B cell (primary cell): ENCODE measurements around the gene SP6. TPM values are rescaled to one million over a fixed set of nuclear protein-coding genes. Genes with fewer than 3 reads are reported as not detected.

Source experiments
- ATAC-seq: fragments of 200-7000 bp; cut with Tn5 transposase; one replicate; pipeline ENCODE4 v1.10.0; 2021; ENCODE audit warnings: low read depth, mild to moderate bottlenecking, moderate number of reproducible peaks, moderate library complexity
- CTCF ChIA-PET: fragments of 350-600 bp; sonication (Branson Sonifier 250); formaldehyde crosslinking; loops from one replicate; lab custom pipeline; 2021; ENCODE audit warnings: antibody characterized with exemption, inconsistent platforms; lab: Charles Lee
- POLR2A ChIA-PET: fragments of 350-600 bp; sonication (Branson Sonifier 250); formaldehyde crosslinking; loops from one replicate; lab custom pipeline; 2021; ENCODE audit warnings: antibody characterized with exemption; lab: Charles Lee
- DNase-seq: peaks from one replicate; pipeline ENCODE4 v3.0.0; 2013
- H2AFZ ChIP-seq: 2 replicates; pipeline ENCODE4 v1.6.1; 2012; ENCODE audit warnings: mild to moderate bottlenecking, low read depth, low read length; ENCODE audit not compliant: insufficient read depth, poor library complexity, severe bottlenecking
- H3K27ac ChIP-seq, 2 donors: 1 replicate in 1 of 2; 2 replicates in 1 of 2; pipeline ENCODE4 v1.5.1; 2012 to 2013; ENCODE audit warnings: low read length in 2 of 2, mild to moderate bottlenecking in 2 of 2, moderate library complexity in 1 of 2
- H3K27me3 ChIP-seq, 4 experiments: fragments of 200-600 bp in 1 of 4; sonication (generic) in 1 of 4; replicated peaks in 1 of 4; 1 replicate in 2 of 4; 2 replicates in 2 of 4; pipeline versions ENCODE4 v1.6.1 to v1.7.0; 2013 to 2016; ENCODE audit warnings: low read length in 3 of 4, mild to moderate bottlenecking in 2 of 4, mixed read lengths in 1 of 4, moderate library complexity in 1 of 4; ENCODE audit not compliant: insufficient read depth in 4 of 4, control insufficient read depth in 3 of 4; ENCODE audit errors: control extremely low read depth in 1 of 4
- H3K36me3 ChIP-seq, 2 experiments: replicated peaks in 1 of 2; 1 replicate in 1 of 2; 2 replicates in 1 of 2; pipeline versions ENCODE4 v1.6.1 to v1.7.1; 2013; ENCODE audit warnings: low read length in 1 of 2; ENCODE audit not compliant: insufficient read depth in 2 of 2, control insufficient read depth in 1 of 2; ENCODE audit errors: control extremely low read depth in 1 of 2, extremely low read depth in 1 of 2
- H3K4me1 ChIP-seq, 2 donors: fragments of 200-600 bp in 1 of 2; sonication (generic) in 1 of 2; 1 replicate in 1 of 2; 2 replicates in 1 of 2; pipeline versions ENCODE4 v1.5.1 to v1.6.1; 2013 to 2017; ENCODE audit warnings: low read length in 2 of 2; ENCODE audit not compliant: control insufficient read depth in 2 of 2, insufficient read depth in 2 of 2
- H3K4me2 ChIP-seq: replicated peaks from 2 replicates; pipeline ENCODE3; 2012; ENCODE audit warnings: mild to moderate bottlenecking, low read depth, low read length; ENCODE audit not compliant: poor library complexity, severe bottlenecking
- H3K4me3 ChIP-seq, 5 experiments: fragments of 200-600 bp in 1 of 5; sonication (generic) in 1 of 5; 1 replicate in 3 of 5; 2 replicates in 2 of 5; pipeline versions ENCODE4 v1.5.1 to v1.7.0; 2011 to 2016; ENCODE audit warnings: low read length in 4 of 5, mild to moderate bottlenecking in 4 of 5, low read depth in 2 of 5, control low read depth in 1 of 5, moderate library complexity in 1 of 5; ENCODE audit not compliant: insufficient read depth in 1 of 5; ENCODE audit errors: control extremely low read depth in 1 of 5, extremely low read depth in 1 of 5
- H3K79me2 ChIP-seq: fragments of 200-600 bp; sonication (generic); one replicate; pipeline ENCODE4 v1.6.0; 2016; ENCODE audit warnings: low read length; ENCODE audit not compliant: control insufficient read depth, insufficient read depth
- H3K9ac ChIP-seq: fragments of 200-600 bp; sonication (generic); 2 replicates; pipeline ENCODE4 v1.6.1; 2017; ENCODE audit warnings: mild to moderate bottlenecking, low read length, moderate library complexity
- H3K9me3 ChIP-seq, 3 donors: one replicate each; pipeline versions ENCODE4 v1.6.1 to v1.7.1; 2013; ENCODE audit warnings: low read length in 2 of 3; ENCODE audit not compliant: control insufficient read depth in 2 of 3, insufficient read depth in 1 of 3; ENCODE audit errors: control extremely low read depth in 1 of 3
- H4K20me1 ChIP-seq: 2 replicates; pipeline ENCODE4 v1.6.0; 2012; ENCODE audit warnings: mild to moderate bottlenecking, low read length; ENCODE audit not compliant: insufficient read depth, control insufficient read depth, poor library complexity, severe bottlenecking
- H3K27ac Mint-ChIP-seq: one replicate; pipeline ENCODE4 v1.8.0; 2021; ENCODE audit warnings: mixed read lengths
- H3K27me3 Mint-ChIP-seq: one replicate; pipeline ENCODE4 v1.8.0; 2021; ENCODE audit warnings: mixed read lengths
- H3K4me1 Mint-ChIP-seq: one replicate; pipeline ENCODE4 v1.8.0; 2021; ENCODE audit warnings: mixed read lengths
- H3K4me3 Mint-ChIP-seq: one replicate; pipeline ENCODE4 v1.8.0; 2021; ENCODE audit warnings: mixed read lengths
- H3K9me3 Mint-ChIP-seq: one replicate; pipeline ENCODE4 v1.8.0; 2022; ENCODE audit warnings: mixed read lengths; ENCODE audit not compliant: insufficient read depth
- CTCF ChIP-seq: fragments of 200-600 bp; IDR thresholded peaks from one replicate; pipeline ENCODE4 v1.8.0; 2022; ENCODE audit warnings: antibody characterized with exemption, mild to moderate bottlenecking
- EZH2 ChIP-seq: IDR thresholded peaks from 2 replicates; pipeline ENCODE4 v1.6.1; 2012; ENCODE audit warnings: borderline replicate concordance, low read depth, mild to moderate bottlenecking, moderate library complexity, low read length; ENCODE audit not compliant: insufficient read depth, poor library complexity, severe bottlenecking
- WGBS: methylation state at CpG from one replicate; pipeline ENCODE4 v1.1.5; 2013; ENCODE audit warnings: missing lambda C conversion rate; ENCODE audit not compliant: insufficient coverage; 5-methylcytosine and 5-hydroxymethylcytosine counted together
- intact Hi-C: fragments of 100-400 bp; cut with micrococcal nuclease; formaldehyde crosslinking; loops from one replicate; pipeline ENCODE4 v1.10.0; 2022
- polyA plus RNA-seq: library from polyadenylated mRNA; depleted of rRNA; stranded (reverse); fragments of >200 nt; gene quantifications from 2 replicates; pipeline ENCODE4 v1.2.3, GENCODE V29; 2012
- total RNA-seq, 2 donors: library from RNA; stranded (reverse); fragments of 120-200 nt in 1 of 2; gene quantifications; 1 replicate in 1 of 2; 2 replicates in 1 of 2; pipeline versions ENCODE4 v1.2.3 to v1.2.4, GENCODE V29; 2013 to 2022

Gene SP6
- total and polyA plus RNA-seq, 2 donors (not counting 1 experiment from before 2014, with no cell fraction given), result 0.04 TPM; not detected in 1

DNA sequence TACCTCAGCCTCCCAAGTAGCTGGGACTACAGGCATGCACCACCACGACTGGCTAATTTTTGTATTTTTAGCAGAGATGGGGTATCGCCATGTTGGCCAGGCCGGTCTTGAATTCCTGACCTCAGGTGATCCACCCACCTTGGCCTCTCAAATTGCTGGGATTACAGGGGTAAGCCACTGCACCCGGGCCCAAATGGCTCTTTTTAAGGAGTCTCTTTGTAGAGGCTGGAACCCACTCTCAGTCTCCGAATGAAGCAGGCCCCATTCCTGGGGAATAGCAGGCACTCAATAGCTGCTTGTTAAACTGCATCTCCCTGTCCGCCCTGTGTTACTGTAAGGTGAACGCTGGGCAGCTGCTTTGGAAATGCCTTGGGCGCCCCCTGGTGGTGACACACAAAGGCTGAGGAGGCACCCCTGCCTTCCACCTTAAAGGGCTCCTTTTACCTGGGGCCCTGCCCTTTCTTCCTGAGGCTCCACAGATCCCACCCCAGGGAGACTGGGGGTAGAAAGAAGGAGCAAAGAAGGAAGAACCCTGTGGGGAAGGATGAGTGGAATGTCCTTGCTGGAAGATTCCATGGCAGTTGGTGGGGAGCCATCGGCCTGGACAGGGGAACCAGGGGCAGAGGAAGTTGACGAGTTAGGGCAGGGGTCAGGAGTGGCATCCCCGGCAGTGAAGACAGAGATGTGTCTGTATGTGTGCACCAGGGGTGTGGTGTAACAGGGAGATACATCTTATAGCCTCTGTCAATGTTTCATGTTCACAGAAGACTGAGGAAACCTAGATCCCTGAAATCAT, 39.0 kb upstream of the SP6 start:
- no peaks in the 10 kb centered on the region for H3K27me3 ChIP-seq
- TF ChIP-seq CTCF (peak; percentile 95), EZH2 (no peak)
- DNase-seq (peak; percentile 87), ATAC-seq (peak; percentile 95)
- 57% methylated on average over 8 of the region's 11 CpGs for WGBS
- H3K4me1 ChIP-seq, result peaks cover 10% of the 10 kb centered on the region in 2 donors
- Mint-ChIP-seq H3K9me3 (no peaks in the 10 kb centered on the region), H3K4me1 (peaks cover 22% of the 10 kb centered on the region), H3K4me3 (no peak overlapping the region), H3K27ac (peak overlapping the region; percentile 59), H3K27me3 (no peaks in the 10 kb centered on the region)
- intact Hi-C loops, result loop anchor here (1.0 kb wide), 2 partner anchors 49 to 114 kb away; partner anchors contain the start of gene SCRN2
- ChIA-PET POLR2A (interaction anchor here (0.5 to 3.1 kb wide), 4 partner anchors 49 to 173 kb away, joined by 3 to 14 read pairs (median 6); partner anchors contain the start of gene SCRN2), CTCF (interaction anchor here (0.6 to 15.3 kb wide), 23 partner anchors 9 to 186 kb away, joined by 3 to 436 read pairs (median 5); partner anchors contain the start of genes CDK5RAP3, LRRC46, MRPL10 and OSBPL7)
- no peak overlapping the region for H3K9ac ChIP-seq
- H3K36me3 ChIP-seq, result no peaks in the 10 kb centered on the region
- H3K4me3 ChIP-seq, result no peak overlapping the region
- no peak overlapping the region for H3K27ac ChIP-seq
- H3K9me3 ChIP-seq, result no peaks in the 10 kb centered on the region
- H3K79me2 ChIP-seq, result peaks cover 8% of the 10 kb centered on the region
- H3K4me2 ChIP-seq, result no peak overlapping the region
- no peaks in the 10 kb centered on the region for H4K20me1 ChIP-seq
- H2AFZ ChIP-seq, result no peak overlapping the region

GRCh38 chr17:47888293-47888692, 37.3 kb upstream of the SP6 start:
- ATAC-seq (no peak), DNase-seq (no peak)
- Mint-ChIP-seq H3K9me3 (no peaks in the 10 kb centered on the region), H3K27me3 (peaks cover 2% of the 10 kb centered on the region), H3K4me3 (no peak overlapping the region), H3K27ac (no peak overlapping the region), H3K4me1 (peaks cover 10% of the 10 kb centered on the region)
- H3K4me1 ChIP-seq, result peaks cover 3 to 8% of the 10 kb centered on the region in 2 donors
- ChIA-PET CTCF (interaction anchor here (15.3 kb wide), 1 partner anchor 44 kb away, joined by 436 read pairs; the partner anchor contains the start of genes SCRN2 and SP6), POLR2A (no interaction called here)
- no peaks in the 10 kb centered on the region for H3K27me3 ChIP-seq
- no peak for TF ChIP-seq CTCF
- TF ChIP-seq EZH2, result no peak
- no peak overlapping the region for H3K4me2 ChIP-seq
- intact Hi-C loops, result no loop called here
- H3K27ac ChIP-seq, result no peak overlapping the region
- H3K36me3 ChIP-seq, result no peaks in the 10 kb centered on the region
- H3K79me2 ChIP-seq, result no peaks in the 10 kb centered on the region
- H4K20me1 ChIP-seq, result no peaks in the 10 kb centered on the region
- H2AFZ ChIP-seq, result no peak overlapping the region
- H3K4me3 ChIP-seq, result no peak overlapping the region
- no CpG with 5 or more reads among the region's 6 CpGs for WGBS
- no peaks in the 10 kb centered on the region for H3K9me3 ChIP-seq
- no peak overlapping the region for H3K9ac ChIP-seq
